ENCODE measurements around the gene BPIFB1.

- TF ChIP-seq ZBTB17 (CRISPR knock-in tag; IDR thresholded peaks at IDR 0.05) (no peak), TCF7L2 (IDR thresholded peaks at IDR 0.05; ENCODE audit: low read depth, low read length) (no peak), CTCF (IDR thresholded peaks at IDR 0.05 in 2 of 3, conservative IDR thresholded peaks at IDR 0.05 in 1 of 3; ENCODE audit: insufficient read depth in 2 of 3, low read depth in 1 of 3, low read length in 3 of 3) (no peak), ZZZ3 (IDR thresholded peaks at IDR 0.05) (no peak), HDAC8 (tag; IDR thresholded peaks at IDR 0.05) (no peak), GATA2 (CRISPR knock-in tag; IDR thresholded peaks at IDR 0.05) (no peak), MTF1 (CRISPR knock-in tag; IDR thresholded peaks at IDR 0.05; ENCODE audit: borderline replicate concordance) (no peak), ZNF316 (IDR thresholded peaks at IDR 0.05) (no peak), ATF3 (IDR thresholded peaks at IDR 0.05) (no peak), ATF3 (CRISPR knock-in tag; conservative IDR thresholded peaks at IDR 0.05) (no peak), ZNF143 (CRISPR knock-in tag; IDR thresholded peaks at IDR 0.05) (no peak), ZBTB7A (IDR thresholded peaks at IDR 0.05; ENCODE audit: borderline replicate concordance, control insufficient read depth, low read depth, low read length) (no peak), CHD1 (IDR thresholded peaks at IDR 0.05; ENCODE audit: low read length) (no peak), MBD1 (CRISPR knock-in tag; IDR thresholded peaks at IDR 0.05) (no peak)
These were observed 43.6 kb upstream of the BPIFB1 start for GRCh38 chr20:33239418-33239817.

Data from K562 (cell line).